Pancreas (tissue), 10 donors: ENCODE measurements around the gene MCF2L2. TPM values are rescaled to one million over a fixed set of nuclear protein-coding genes. Genes with fewer than 3 reads are reported as not detected.
A peak's percentile ranks its signal among the peaks of the same experiment; 100 is the strongest.

Experiments
- ATAC-seq, 4 donors: fragments of 200-7000 bp; cut with Tn5 transposase; one replicate each; pipeline versions ENCODE4 v1.8.0 to v1.9.1; 2020; ENCODE audit warnings: mild to moderate bottlenecking in 4 of 4, moderate library complexity in 4 of 4
- DNase-seq, 6 donors: peaks; one replicate each; pipeline ENCODE4 v3.0.0-alpha.2; 2020
- FAIRE-seq: peaks from 2 replicates; lab custom pipeline; 2012; peaks lifted over from hg19 to GRCh38; lab: Jason Lieb, UNC
- H3K27ac ChIP-seq, 4 donors: fragments of 200-600 bp; sonication (generic); 1 replicate in 3 of 4; 2 replicates in 1 of 4; pipeline versions ENCODE4 v1.5.0 to v1.8.0; 2020
- H3K27me3 ChIP-seq, 4 donors: fragments of 200-600 bp; one replicate each; pipeline ENCODE4 v1.8.0; 2021
- H3K36me3 ChIP-seq, 3 donors: fragments of 200-600 bp; sonication (generic) in 1 of 3; one replicate each; pipeline versions ENCODE4 v1.5.0 to v1.8.0; 2020 to 2021
- H3K4me1 ChIP-seq, 3 donors: fragments of 200-600 bp; one replicate each; pipeline ENCODE4 v1.8.0; 2021
- H3K4me3 ChIP-seq, 4 donors: fragments of 200-600 bp; sonication (generic) in 2 of 4; one replicate each; pipeline versions ENCODE4 v1.5.0 to v1.8.0; 2020 to 2021
- H3K9me3 ChIP-seq, 4 donors: fragments of 200-600 bp; one replicate each; pipeline ENCODE4 v1.8.0; 2021
- WGBS, 2 donors: extraction: QIAGEN DNeasy Blood & Tissue Kit; methylation state at CpG; one replicate each; pipeline ENCODE4 v1.1.7; 2013; 5-methylcytosine and 5-hydroxymethylcytosine counted together
- intact Hi-C, 3 donors: fragments of 100-400 bp; cut with DNase I; formaldehyde crosslinking; loops; one replicate each; pipeline versions ENCODE4 v1.11.1 to v1.14.2; 2022
- polyA plus RNA-seq, 2 donors: library from polyadenylated mRNA; stranded (reverse); fragments of 200-250 nt; gene quantifications; one replicate each; pipeline ENCODE4 v1.2.3, GENCODE V29; 2013
- total RNA-seq, 6 donors: library from RNA; stranded (reverse); fragmentation: NEBNext Ultra II Directional in 4 of 6; extraction: Animal tissue kit (Norgen Biotek cat#: 25700) in 4 of 6; gene quantifications; one replicate each; pipeline versions ENCODE4 v1.2.1 to v1.2.4, GENCODE V29; 2021 to 2023
- TF ChIP-seq, protein P1 (sequence below), 4 donors: fragments of 200-600 bp; sonication (generic) in 3 of 4; IDR thresholded peaks; one replicate each; pipeline versions ENCODE4 v1.5.0 to v1.8.0; 2021; ENCODE audit warnings: antibody characterized with exemption in 4 of 4
- donor health status: healthy with polysubstance abuse.
- donor health status: DM: no; HTN: no; CAD: no; lungs with moderate emphysema.
- donor health status: DM: no; HTN: no; CAD: no.
- donor health status: control.
- donor health status: control.
- donor health status: Bipolar disorder and iron deficiency.
- donor health status: DM: yes; HTN: yes; CAD: no.
- donor health status: DM: no; HTN: no; CAD: no.
- donor health status: DM: no; HTN: no; CAD: no.
- donor health status: DM: yes; HTN: yes; CAD: no.

The MCF2L2 gene
- total and polyA plus RNA-seq, 8 donors = 0.54 to 2.0 (median 0.97) TPM

DNA sequence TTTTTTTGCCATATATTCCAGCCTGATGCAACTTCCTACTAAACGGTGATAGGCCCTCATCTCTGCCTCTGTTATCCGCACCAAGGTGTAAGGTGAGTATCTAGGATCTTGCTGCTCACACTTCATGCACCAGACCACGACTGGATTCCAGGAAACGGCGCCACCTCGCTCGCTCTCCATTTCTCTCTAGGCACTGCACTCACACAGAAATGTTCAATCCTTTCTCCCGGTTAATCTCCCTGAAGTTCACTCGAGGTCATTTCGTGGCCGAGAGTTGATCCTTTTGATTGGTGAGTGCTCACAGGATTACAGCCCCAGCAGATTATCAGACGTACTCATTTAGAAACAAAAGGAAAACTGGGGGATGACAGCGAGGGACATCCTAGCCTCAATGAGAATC is 28.1 kb downstream of the MCF2L2 start:
- FAIRE-seq = no peak
- no peak for ATAC-seq
- whole genome bisulfite sequencing, 2 donors = 52 to 54% methylated on average over 13 of the region's 13 CpGs
- Histone ChIP-seq H3K27ac (no peak overlapping the region), H3K4me3 (no peak overlapping the region), H3K4me1 (no peaks in the 10 kb centered on the region), H3K9me3 (no peaks in the 10 kb centered on the region), H3K27me3 (no peaks in the 10 kb centered on the region), H3K36me3 (no peaks in the 10 kb centered on the region)
- DNase-seq = no peak
- intact Hi-C loops = no loop called here
- TF ChIP-seq, protein P1, sequence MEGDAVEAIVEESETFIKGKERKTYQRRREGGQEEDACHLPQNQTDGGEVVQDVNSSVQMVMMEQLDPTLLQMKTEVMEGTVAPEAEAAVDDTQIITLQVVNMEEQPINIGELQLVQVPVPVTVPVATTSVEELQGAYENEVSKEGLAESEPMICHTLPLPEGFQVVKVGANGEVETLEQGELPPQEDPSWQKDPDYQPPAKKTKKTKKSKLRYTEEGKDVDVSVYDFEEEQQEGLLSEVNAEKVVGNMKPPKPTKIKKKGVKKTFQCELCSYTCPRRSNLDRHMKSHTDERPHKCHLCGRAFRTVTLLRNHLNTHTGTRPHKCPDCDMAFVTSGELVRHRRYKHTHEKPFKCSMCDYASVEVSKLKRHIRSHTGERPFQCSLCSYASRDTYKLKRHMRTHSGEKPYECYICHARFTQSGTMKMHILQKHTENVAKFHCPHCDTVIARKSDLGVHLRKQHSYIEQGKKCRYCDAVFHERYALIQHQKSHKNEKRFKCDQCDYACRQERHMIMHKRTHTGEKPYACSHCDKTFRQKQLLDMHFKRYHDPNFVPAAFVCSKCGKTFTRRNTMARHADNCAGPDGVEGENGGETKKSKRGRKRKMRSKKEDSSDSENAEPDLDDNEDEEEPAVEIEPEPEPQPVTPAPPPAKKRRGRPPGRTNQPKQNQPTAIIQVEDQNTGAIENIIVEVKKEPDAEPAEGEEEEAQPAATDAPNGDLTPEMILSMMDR (IDR thresholded peaks at IDR 0.05) = no peak

GRCh38 chr3:183396662-183397391 is 31.6 kb downstream of the MCF2L2 start:
- TF ChIP-seq, protein P1 (IDR thresholded peaks at IDR 0.05) = no peak
- DNase-seq = no peak
- intact Hi-C loops = no loop called here
- Histone ChIP-seq H3K27me3 (no peaks in the 10 kb centered on the region), H3K36me3 (no peaks in the 10 kb centered on the region), H3K27ac (no peak overlapping the region), H3K4me3 (no peak overlapping the region), H3K9me3 (no peaks in the 10 kb centered on the region), H3K4me1 (no peaks in the 10 kb centered on the region)
- no peak for FAIRE-seq
- WGBS, 2 donors = 85 to 86% methylated on average over 5 of the region's 5 CpGs
- ATAC-seq = no peak

- Histone ChIP-seq H3K27ac (no peak overlapping the region), H3K27me3 (no peaks in the 10 kb centered on the region), H3K4me1 (no peaks in the 10 kb centered on the region), H3K9me3 (no peaks in the 10 kb centered on the region), H3K36me3 (no peaks in the 10 kb centered on the region), H3K4me3 (no peak overlapping the region)
- DNase-seq (no peak), ATAC-seq (no peak), FAIRE-seq (no peak)
- intact Hi-C loops = no loop called here
- TF ChIP-seq, protein P1 (IDR thresholded peaks at IDR 0.05) = no peak
- WGBS, 2 donors = 74 to 86% methylated on average over 6 of the region's 6 CpGs
Observed at GRCh38 chr3:183394150-183394549, 34.3 kb downstream of the MCF2L2 start.

GRCh38 chr3:183393625-183394024 is 34.8 kb downstream of the MCF2L2 start:
- DNase-seq (no peak), FAIRE-seq (no peak), ATAC-seq (peak in 1 of 4 donors; percentile 25)
- Histone ChIP-seq H3K4me1 (no peaks in the 10 kb centered on the region), H3K27ac (no peak overlapping the region), H3K9me3 (no peaks in the 10 kb centered on the region), H3K4me3 (no peak overlapping the region), H3K27me3 (no peaks in the 10 kb centered on the region), H3K36me3 (no peaks in the 10 kb centered on the region)
- 79 to 80% methylated on average over 4 of the region's 4 CpGs for WGBS, 2 donors
- intact Hi-C loops = no loop called here
- TF ChIP-seq, protein P1 (IDR thresholded peaks at IDR 0.05) = no peak
